Measurements from ENCODE around the gene LONRF2.

DNA sequence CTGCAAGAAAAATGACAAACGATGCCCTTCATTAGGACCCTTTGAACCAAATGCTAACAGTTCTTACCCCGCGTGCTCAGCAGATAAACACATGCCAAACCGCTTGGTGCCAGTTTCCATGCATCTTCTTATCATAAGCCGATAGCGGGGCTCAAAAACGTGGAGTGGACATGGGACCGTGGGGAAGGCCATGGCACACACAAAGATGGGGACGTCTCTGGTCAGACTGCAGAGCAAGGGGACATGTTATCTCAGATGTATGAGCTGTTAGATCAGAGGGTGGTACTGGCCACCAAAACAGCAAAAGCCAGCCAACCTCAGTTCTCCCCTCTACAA, 28.2 kb downstream of the LONRF2 start:
- TF ChIP-seq CEBPB (IDR thresholded peaks at IDR 0.05; ENCODE audit: low read depth, low read length) (no peak), MAFK (IDR thresholded peaks at IDR 0.05; ENCODE audit: low read depth, low read length) (no peak), BHLHE40 (IDR thresholded peaks at IDR 0.05; ENCODE audit: low read depth, low read length) (no peak), RCOR1 (IDR thresholded peaks at IDR 0.05; ENCODE audit: insufficient replicate concordance, low read length) (no peak)
- TF ChIP-seq, protein P1, sequence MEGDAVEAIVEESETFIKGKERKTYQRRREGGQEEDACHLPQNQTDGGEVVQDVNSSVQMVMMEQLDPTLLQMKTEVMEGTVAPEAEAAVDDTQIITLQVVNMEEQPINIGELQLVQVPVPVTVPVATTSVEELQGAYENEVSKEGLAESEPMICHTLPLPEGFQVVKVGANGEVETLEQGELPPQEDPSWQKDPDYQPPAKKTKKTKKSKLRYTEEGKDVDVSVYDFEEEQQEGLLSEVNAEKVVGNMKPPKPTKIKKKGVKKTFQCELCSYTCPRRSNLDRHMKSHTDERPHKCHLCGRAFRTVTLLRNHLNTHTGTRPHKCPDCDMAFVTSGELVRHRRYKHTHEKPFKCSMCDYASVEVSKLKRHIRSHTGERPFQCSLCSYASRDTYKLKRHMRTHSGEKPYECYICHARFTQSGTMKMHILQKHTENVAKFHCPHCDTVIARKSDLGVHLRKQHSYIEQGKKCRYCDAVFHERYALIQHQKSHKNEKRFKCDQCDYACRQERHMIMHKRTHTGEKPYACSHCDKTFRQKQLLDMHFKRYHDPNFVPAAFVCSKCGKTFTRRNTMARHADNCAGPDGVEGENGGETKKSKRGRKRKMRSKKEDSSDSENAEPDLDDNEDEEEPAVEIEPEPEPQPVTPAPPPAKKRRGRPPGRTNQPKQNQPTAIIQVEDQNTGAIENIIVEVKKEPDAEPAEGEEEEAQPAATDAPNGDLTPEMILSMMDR (conservative IDR thresholded peaks at IDR 0.05; ENCODE audit: low read depth, low read length): no peak

Measured in IMR-90 (cell line).